GM21619 (cell line): ENCODE measurements around the gene RABGEF1.
"Not testable (repeated sequence)": the region's sequence is repeated elsewhere in the genome, so short reads cannot be mapped to it uniquely, and the experiment has no call there.

Experiments
- ATAC-seq: cut with Tn5 transposase; IDR thresholded peaks from one replicate; pipeline ENCODE4 v1.9.1; 2021; ENCODE audit not compliant: unreplicated experiment

RABGEF1 gene

DNA sequence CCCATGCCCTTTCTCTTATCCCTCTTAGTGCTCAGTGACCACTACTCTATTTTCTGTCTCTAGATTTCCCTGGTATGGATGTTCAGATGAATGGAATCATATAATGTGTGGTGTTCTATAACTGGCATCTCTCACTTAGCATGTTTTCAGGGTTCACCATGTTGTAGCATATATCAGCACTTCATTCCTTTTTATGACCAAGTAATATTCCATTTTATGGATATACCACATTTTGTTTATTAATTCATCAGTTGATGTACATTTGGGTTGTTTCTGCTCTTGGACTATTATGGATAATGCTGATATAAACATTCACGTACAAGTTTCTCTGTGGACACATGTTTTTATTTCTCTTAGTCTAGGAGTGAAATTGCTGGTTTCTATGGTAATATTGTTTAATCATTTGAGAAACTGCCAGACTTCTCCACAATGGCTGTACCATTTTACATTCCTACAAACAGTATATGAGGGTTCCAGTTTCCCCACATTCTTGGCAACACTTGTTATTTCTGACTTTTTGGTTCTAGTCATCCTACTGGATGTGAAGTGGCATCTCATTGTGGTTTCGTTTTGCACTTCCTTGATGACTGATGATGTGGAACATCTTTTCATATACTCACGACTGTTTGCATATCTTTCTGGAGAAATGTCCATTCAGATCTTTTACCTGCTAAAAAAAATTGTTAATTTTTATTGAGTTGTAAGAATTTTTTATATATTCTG is 23.3 kb downstream of the RABGEF1 start:
- ATAC-seq = not testable (repeated sequence)

DNA sequence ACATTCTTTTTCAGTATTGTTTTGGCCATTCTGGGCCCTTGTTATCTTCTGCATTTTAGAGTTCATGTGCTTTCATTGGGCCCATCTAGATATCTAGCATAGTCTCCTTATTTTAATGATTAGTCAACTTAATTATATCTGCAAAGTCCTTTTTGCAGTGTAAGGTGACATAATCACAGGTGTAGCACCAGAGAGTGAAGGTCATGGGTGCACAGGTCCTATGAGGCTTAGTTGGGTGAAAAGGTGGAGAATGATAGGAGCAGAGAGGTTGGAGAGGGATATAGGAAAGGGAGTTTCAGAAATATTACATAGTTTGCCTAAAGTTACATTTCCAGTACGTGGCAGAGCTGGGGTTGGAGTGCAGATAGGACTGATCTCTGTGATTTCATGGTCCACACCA is 24.4 kb downstream of the RABGEF1 start:
- not testable (repeated sequence) for ATAC-seq

DNA sequence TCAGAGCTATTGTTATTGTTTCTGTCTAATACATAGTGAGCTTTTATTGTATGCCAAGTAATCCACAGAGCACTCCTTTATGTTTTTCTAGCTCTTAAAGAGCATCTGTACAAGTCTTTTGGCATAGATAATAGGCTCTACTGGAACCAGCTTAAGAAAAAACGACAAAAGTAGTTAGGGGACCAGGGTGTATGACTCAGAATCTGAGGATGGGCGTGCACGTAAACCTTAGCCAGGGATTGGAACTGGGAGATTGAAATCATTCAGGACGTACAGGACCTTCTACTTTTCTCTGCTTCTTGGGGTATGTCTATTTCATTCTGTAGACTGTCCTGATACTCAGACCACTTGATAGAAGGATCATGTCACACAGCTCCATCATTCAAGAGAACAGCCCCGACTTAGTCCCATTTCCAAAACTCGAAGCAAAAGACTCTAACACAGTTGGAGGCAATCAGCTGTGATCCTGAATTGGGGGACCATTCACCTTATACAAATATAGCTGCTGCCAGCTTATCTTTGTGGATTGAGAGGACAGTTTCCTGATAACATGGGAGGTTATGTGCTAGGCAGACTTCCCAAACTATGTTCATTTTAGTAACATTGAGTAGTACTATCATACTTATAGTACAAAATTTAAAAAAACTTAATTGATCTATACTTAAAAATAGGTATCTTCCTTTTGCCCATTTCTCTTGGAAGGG is 24.9 kb downstream of the RABGEF1 start:
- not testable (repeated sequence) for ATAC-seq

DNA sequence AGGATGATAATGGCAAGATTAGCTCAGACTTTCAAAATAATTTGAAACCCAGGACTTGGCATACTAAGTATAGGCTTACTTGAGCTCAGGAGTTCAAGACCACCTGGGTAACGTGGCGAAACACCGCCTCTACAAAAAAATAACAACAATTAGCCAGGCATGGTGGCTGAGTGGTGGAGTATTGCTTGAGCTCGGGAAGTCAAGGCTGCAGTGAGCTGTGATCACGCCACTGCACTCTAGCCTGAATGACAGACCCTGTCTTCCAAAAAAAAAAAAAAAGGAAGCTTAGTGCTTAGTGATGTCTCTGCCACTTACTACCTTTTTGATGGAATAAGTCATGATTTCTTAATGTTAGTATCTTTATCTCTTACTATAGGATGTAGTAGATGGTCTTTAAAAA is 25.5 kb downstream of the RABGEF1 start:
- ATAC-seq = no peak

DNA sequence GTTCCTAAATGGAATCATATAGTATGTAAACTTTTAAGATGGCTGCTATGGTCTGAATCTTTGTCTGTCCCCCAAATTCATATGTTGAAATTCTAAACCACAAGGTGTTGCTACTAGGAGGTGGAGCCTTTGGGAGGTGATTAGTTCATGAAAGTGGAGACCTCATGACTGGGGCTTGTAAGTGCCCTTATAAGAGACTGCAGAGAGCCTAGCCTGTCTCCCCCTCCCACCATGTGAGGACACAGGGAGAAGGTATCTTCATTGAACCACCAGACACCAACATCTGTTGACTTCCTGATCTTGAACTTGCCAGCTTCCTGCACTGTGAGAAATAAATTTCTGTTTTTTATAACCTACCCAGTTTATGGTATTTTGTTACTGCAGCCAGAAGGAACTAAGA is 27.0 kb downstream of the RABGEF1 start:
- ATAC-seq = not testable (repeated sequence)

DNA sequence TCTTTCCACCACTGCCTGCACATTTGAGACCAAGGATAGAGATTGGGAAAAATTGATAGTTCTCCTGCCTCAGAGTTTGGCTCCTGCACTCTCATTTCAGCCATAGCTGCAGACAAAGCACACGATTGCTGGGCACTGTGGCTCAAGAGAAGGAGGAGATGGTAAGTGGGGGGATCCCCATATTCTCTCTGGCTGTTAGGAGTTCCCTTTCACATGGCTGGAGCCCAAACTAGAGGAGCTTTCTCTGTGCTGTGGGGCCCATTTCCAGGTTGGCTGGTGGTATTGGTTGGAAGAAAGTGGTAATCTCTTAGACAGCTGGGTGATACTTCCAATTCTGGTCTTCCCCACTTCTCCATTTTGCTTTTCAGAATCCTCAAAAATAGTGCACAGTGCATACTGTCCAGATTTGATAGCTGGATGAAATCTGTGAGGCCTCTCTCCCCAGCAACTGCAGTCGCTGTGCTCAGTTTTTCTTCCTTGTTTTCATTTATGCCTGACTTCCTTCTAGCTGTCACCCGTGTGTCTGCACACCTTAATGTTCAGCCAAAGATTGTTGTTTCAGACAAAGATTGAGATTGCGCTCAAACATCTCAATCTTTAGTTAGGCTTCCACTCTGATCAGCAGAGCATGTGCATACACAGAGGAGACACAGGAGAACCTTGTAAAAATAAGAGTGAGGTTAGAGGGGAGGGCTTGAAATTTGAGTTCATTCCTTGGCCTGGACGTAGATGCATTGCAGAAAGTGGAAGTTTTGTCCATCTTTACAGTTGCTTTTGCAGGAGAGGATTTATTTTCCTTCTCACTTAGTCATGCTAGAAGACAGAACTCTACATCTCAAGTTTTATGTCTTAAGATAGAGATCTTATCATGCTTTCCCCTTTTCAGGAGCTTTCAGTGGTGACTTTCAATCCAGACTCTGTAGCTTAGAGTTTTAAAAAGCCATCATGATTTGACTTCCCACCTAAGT is 28.6 kb downstream of the RABGEF1 start:
- ATAC-seq = no peak

DNA sequence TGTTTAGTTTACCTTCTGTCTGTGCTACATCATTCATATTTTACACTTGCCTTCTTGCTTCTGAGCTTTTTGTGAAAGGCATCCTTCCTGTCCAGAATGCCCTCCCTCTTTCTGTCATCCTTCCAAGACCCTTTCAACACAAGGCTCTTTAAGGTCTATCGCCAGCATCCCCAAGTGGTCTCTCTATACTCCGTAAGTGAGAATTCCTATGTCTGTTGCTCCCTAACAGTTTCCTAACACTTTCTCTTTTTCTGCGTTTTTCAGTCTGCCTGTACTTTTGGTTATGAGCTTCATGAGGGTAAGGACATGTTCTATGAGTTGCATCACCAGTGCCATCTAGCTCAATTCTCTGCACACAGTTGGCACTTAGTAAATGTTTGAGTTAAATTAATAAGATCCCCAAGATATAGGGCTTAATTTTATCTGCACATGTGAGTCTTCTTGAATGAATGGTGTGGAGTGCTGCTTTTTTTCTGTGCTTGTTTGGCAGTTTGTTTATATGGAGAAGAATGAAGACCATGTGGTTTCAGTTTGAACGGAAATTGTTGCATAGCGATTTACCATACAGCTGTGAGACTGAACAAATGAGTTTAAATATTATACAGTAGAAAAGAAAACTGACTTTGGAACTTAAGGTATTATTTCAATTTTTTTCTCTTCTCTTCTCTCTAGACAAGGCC is 29.4 kb downstream of the RABGEF1 start:
- no peak for ATAC-seq

DNA sequence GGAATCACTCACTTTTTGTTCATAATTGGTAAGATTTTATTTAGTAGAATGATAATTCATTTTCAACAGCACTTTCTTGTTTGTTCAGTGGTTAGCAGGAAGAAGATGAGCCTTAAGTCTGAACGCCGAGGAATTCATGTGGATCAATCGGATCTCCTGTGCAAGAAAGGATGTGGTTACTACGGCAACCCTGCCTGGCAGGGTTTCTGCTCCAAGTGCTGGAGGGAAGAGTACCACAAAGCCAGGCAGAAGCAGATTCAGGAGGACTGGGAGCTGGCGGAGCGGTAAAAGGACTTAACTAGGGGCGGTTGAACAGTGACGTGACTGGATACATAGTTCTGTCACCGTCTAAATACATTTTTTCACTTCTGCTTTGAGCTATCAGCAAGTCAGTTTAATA is 31.3 kb downstream of the RABGEF1 start:
- ATAC-seq = no peak

DNA sequence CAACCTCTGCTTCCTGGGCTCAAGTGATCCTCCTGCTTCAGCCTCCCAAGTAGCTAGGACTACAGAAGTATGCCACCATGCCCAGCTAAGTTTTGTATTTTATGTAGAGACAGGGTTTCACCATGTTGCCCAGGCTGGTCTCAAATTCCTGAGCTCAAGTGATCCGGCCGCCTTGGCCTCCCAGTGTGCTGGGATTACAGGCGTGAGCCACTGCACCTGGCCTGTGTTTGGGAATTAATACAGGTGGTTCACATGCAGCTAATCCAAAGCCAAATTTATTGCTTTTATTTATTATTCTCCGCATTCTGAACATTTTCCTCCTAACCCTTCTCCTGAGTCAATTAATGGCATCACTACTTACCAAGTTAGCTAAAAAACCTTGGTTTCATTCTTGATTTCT is 33.2 kb downstream of the RABGEF1 start:
- ATAC-seq = not testable (repeated sequence)

DNA sequence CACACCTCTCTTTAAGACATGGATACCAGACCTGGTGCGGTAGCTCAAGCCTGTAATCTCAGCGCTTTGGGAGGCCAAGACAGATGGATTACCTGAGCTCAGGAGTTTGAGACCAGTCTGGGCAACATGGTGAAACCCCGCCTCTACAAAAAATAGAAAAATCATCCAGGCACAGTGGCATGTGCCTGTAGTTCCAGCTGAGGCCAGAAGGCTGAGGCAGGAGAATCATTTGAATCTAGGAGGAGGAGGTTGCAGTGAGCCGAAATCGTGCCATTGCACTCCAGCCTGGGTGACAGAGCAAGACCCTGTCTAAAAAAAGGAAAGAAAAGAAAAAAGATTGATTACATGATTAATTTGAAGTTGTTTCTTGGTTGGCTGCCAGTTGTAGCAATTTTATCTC is 35.9 kb downstream of the RABGEF1 start:
- ATAC-seq = not testable (repeated sequence)

DNA sequence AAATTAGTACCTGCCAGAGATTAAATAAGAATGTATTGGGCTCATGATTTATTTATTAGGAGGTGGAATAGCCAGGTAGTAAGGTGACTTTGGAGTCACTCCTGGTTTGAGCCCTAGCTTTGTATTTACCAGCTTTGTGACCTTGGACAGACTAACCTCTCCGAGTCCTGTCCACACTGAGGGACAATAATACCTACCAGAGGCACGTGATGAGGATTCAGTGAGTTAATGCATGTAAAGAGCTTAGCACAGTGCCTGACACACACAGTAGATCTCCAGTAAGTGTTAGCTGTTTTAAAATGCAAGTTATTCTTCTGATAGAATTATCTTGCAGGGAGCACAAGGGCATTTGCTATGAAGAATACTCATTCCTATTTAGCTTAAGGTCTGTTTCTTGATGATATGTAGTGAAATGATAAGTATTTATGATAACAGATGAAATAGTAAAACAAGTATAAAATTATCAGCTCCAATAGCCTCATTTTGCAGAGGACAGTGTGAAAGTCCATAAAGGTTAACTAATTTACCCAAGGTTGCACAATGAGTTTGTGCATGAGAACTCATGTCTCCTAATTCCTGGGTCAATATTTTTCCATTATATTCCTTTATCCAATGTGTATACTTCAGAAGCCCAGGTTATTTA is 36.4 kb downstream of the RABGEF1 start:
- ATAC-seq = no peak

DNA sequence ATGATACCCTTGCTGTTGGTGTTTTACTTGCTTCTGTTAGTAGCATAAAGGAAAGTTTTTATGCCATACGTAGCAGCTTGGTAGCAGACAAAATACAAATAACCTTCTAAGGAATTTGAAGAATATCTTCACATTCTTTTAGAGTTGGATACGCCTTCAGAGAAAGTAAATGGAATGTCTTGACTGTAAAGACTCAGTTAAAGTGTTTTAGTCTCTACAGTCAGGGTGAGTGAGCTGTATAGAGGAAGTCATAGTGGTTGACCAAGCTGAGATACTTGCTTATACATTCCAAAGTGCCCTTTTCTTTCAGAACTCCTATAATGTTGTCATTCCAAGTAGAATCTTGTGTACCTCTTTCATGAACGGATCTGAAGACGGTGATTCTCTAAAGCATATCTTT is 37.7 kb downstream of the RABGEF1 start:
- ATAC-seq = no peak

DNA sequence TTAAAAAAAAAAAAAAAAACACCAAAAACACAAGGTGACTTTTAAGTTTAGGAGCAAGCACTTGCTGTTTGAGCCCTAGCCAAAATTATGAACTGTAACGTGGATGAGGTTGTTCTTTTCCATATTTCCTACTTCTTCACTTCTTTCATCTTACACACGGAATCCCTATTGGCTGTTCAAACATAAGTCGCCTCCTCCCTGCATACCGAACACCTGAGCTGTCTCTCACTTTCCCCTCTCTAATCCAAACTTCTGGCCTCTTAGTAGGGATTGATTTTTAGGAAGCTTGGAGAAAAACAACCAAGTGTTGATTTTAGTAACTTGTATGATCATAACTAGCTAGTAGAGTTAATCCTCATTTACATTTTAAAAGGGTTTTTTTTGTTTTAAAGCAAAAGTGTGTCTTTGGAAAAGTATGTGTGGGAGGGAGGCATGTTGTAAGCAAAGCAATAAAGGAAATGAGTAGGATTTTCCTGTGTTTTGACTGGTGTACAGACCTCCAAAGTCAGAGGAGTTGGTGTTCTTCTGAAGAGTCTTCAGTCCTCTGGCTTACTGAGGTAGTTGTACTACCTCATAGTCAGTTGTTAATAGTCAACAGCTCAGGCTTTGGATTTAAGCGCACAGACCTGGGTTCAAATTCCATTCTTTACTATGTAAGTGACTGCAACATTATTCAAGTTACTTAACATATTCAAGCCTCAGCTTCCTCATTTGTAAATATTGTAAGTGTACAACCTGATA is 39.3 kb downstream of the RABGEF1 start:
- no peak for ATAC-seq

DNA sequence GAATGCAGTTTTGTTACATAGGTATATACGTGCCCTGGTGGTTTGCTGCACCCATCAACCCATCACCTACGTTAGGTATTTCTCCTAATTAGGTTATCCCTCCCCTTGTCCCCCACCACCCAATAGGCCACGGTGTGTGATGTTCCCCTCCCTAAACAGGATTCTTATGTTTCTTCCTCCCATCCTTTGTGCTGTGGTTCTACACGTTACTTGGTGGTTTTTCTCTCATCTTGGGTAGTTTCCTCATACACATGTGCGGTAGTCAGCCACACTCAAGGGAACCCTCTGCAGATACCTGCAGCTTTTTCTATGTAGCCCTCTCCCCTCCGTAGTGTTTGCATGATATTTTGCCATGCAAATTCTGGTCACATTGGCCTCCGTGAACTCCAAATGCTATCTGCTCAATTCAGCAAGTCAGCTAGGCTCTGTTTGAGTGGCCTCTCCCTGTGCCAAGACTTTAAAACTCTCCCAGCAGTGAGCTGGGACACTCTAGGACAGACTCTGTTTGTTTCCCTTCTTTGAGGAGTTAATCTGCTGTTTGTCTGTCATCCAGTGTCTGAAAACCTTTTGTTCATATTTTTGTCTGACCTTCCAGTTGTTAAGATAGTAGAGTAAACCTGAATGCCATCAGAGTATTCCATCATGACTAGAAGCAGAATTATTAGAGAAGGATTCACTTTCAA is 41.0 kb downstream of the RABGEF1 start:
- ATAC-seq = no peak

DNA sequence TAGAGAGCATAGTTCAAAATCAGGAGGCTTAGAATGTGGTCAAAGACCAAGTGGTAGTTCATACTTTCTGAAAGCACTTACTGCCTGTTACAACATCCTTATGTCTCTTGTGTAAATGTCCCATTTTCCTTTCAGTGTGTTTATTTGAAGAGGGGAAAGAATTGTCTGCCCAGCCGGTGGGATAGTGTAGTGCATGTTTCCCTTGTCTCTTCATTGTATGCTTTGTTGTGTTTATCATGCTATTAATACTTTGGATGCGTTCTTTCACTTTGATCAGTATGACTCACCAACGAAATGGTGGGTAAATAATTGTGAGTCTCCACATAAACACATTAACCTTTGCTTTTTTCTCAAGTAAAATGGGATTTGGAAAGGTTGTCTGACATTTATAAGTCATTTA is 42.3 kb downstream of the RABGEF1 start:
- ATAC-seq = not testable (repeated sequence)

DNA sequence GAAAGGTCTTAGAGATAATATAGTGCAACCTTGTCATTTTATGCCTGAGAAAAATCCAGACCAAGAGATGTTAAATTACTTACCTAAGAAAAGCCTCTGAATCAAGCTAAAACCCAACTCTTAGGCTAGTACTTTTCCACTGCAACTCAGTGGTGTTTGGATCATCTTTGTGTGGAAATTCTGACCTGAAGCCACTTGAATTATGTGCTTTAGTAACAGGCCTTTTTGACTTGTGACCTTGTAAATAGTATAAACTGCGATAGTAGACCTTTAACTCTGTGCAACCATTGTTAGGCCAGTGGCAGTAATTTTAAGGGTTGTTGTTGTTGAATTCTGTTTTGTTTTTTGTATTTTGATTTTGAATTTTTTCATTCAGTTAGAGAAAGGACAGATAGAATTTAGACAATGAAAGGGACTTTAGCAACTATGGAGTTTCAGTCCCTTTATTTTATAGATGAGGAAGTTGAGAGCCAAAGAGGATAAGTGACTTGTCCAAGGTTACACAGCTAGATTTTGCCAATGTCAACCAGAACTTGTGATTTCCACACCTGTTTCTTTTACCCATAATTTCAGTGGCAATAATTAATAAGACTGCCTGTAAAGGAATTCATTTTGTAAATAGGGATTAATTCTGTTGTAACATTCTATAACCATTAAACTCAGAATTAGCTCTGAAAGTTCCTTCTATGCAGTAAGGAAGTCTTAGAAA is 43.5 kb downstream of the RABGEF1 start:
- ATAC-seq = not testable (repeated sequence)

DNA sequence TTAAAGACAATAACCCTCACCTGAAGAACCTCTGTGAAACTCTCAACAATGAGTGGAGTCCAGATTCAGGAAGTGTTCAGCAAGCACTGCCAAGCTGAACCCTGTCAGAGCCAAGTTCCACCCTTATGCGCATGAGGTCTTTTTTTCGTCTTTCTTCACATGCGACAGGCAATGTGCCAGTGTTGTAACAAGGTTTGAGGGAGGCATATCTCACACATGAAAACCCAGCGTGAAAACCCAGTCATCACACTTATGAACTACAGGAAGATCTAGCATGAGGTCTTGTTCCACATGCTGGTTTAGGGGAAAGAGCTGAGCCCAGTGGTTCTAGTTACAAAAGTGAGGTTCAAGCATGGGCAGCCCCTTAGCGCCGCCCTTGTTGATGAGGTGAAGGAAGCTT is 49.7 kb downstream of the RABGEF1 start:
- ATAC-seq = no peak

DNA sequence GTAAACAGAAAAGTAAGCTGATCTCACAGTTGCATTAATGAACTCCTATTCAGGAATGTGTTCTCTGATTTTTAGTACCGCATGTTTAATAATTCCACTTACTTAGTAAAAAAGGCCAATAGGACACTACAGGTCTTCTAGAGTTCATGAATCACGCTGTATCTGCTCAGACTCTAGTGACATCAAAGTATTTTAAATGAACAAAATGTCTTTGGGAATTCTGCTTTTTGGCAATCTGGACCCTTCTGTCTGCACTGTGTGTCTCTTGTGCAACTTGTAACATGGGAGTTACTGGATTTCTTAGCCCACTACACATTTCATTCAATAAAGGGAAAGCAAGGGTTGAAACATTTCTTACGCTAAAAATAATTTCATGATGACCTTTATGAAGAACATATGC is 50.2 kb downstream of the RABGEF1 start:
- ATAC-seq = no peak

DNA sequence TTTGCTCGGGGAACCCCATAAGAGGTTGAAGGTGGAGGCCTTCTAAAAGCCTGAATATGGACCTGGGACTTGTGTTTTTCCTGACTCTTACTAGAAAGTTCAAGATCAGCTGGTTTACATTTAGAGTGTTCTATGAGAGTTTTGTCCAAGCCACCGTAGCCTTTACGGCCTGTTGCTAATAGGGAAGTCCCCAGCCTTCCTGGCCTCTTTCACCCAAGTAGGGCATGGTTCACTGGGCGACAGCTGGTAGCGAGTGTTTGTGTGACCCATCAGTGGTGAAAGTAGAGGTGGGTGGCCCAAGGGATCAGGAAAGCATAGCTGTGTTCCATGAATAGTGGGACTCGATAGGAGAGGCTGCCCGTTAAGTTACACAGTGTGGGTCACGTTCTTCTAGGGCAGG is 60.1 kb downstream of the RABGEF1 start:
- no peak for ATAC-seq
